ENCODE measurements around the gene GABARAPL2.
"Not testable (repeated sequence)": the region's sequence is repeated elsewhere in the genome, so short reads cannot be mapped to it uniquely, and the experiment has no call there.

Gene GABARAPL2

DNA sequence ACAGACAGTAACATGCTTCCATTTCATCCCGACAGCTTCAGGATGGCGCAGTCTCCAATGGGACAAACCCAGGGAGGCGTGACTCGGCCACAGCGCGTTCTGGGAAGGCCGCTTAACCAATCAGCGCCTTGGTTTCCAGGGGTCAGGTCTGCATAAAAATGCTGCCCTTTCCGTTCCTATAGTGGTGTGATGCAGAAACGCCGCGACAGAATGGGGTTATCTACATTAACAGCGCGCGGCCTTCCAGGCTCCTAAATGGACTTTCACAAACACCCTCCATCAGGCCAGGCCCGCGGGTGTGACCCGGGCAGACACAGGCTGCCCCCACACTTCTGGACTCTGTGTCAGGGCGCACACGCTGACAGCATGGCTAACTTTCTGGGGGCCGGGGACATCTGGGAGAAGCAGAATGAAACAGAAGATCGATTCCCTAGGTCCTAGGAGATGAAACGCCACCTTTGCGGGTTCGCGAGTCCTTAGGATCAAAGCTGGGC is 10.9 kb upstream of the GABARAPL2 start:
- peak; percentile 76 for DNase-seq

DNA sequence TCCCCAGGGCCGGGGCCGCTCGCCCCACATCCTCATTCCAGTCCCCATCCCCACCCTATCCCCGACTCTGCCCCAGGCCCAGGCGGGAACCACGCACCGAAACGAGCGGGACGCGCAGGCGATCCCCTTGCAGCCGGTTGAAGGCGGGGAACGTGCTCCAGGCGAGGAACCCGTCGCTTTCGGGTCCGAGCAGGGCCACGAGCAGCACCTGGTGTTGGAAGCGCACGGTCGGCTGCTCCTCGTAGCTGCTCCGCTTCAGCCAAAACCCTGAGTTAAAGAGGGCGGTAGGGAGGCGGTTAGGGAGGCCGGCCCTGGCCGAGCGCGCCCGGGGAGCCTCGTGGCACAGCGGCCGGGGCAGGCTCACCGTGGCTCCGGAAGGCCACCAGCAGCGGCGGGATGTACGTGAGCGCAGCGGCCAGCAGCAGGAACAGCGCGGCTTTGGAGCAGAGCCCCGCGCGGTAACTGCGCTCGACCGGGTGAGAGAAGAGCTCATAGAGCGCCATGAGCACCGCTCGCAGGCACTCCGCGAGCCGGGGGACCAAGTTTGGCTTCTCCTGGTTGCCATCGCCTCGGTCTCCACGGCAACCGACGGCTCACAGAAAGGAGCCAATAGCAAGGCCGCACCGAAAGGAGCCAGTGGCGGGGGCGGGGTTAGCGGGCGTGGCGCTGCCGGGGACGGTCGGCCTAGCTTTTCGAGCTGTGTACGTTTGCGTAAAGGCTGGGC is 10.3 kb upstream of the GABARAPL2 start, which contains the start of gene TMEM231:
TMEM231 (minus strand) TSS at position 546 of the 724 bp plus-strand sequence; CDS start at position 503, 43 bp downstream.
- peak; percentile 89 for DNase-seq

DNA sequence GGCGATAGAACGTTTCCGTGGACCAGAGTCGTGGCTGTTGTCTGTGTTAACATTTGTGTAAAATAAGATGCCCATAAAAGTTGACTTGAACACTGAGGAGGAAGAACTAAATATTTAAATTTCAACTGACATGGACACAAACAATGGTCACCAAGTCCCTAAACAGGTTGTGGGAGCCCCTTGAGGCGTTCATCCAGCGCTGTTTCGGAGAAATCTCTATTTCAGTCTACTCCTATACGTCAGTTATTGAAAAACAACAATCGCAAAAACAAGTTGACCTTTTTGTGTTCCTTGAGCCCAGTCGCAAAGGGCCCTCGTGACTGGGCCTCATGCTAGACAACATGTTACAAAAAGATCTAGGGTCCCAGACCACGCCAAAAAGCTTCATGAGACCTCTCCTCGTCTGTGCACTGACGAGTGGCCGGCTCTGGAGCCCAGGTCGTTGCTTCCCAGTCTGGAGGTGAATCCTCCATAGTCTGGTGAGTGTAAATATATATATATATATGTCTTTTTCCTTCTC is 9.7 kb upstream of the GABARAPL2 start:
- no peak for DNase-seq

DNA sequence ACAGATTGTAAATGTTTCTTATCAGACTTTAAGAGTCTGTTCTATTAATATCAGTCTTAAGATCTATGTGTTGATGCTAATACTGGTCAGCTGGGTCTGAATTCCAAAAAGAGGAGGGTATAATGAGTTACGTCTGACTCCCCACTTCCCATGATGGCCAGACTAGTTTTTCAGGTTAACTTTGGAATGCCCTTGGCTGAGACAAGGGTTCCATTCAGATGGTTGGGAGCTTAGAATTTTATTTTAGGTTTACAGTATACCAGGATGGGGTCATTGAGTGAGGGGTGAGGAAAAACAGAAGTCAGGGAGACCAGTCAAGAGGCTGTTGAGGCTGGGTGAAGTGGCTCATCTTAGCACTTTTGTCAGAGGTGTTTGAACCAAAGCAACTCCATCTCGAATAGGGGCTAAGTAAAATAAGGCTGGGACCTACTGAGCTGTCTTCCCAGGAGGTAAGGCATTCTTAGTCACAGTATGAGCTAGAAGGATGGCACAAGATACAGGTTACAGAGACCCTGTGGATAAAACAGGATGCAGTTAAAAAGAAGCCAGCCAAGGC is 7.3 kb upstream of the GABARAPL2 start:
- DNase-seq = no peak

DNA sequence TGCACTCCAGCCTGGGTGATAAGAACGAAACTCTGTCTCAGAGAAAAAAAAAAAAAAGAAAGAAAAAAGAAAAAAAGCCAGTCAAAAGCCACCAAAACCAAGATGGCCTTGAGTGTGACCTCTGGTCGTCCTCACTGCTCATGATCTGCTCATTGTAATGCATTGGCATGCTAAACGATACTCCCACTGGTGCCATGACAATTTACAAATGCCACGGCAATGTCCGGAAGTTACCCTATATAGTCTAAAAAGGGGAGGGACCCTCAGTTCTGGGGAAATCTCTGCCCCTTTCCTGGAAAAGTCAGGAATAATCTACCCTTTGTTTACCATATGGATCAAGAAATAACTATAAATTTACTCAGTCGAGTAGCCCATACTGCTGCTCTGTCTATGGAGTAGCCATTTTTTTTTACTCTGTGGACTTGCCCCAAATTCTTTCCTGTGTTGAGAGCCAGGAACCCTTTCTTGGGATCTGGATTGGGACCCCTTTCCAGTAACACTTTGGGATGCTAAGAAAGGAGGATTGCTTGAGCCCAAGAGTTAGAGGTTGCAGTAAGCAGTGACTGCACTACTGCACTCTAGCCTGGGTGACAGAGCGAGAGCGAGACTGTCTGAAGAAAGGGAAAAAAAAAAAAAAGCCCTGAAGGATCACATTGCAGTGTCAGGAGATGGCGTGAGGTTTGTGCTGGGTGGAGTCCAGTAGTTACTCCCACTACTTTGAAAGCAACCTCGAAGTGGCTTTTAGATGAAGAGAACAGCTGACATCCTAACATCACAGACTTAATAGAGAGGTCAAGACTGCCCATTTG is 6.4 kb upstream of the GABARAPL2 start:
- DNase-seq = peak; percentile 8

DNA sequence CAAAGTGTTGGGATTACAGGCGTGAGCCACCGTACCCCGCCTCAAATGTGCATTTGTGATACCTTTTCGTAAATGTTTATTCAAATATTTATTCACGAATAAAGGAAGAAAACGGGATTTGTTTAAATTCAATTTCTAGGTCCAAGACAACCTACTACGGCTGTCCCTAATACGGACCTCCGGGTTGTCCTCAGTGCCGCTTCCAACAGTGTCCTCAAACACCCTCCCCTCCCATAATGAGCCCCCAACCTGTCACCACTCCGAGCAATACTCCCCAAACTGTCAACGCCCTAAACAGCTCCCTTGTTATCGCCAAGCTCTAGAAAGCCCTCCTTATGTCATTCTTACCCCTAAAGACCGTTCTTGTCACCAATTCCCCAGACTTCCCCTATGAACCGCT is 539 bp upstream of the GABARAPL2 start:
- no peak for DNase-seq

DNA sequence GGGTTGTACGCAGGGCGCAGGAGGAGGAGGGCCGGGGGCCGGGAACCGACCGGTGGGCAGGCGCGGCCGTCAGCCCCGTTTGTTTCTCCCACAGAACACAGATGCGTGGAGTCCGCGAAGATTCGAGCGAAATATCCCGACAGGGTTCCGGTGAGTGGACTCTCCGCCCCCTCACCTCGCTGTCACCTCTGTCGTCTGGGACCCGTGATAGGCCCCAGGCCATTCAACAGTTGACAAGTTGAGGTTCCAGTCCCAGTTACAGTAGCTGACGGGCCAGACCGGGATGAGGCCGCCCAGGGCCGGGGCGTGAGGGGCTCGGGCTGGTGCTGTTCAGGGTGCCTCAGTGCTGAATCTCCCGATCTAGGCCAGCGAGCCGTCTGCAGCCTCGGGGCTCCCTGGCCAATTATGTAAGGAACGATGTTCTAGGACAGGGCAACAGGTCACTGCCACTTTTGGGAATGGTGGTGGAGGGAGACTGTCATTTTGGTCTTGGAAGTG is 628 bp downstream of the GABARAPL2 start:
- DNase-seq = no peak

DNA sequence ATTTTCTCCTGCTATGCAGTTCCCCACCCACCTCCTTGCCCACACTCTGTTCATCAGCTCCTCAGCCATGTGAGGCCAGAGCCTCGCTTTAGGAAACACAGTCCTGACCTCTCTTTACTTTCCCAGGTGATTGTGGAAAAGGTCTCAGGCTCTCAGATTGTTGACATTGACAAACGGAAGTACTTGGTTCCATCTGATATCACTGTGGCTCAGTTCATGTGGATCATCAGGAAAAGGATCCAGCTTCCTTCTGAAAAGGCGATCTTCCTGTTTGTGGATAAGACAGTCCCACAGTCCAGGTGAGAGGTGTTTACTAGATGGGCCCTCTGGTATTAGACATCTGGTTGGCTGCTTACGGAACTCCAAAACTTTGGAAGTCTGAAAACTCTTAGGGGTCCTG is 1.7 kb downstream of the GABARAPL2 start:
- no peak for DNase-seq

DNA sequence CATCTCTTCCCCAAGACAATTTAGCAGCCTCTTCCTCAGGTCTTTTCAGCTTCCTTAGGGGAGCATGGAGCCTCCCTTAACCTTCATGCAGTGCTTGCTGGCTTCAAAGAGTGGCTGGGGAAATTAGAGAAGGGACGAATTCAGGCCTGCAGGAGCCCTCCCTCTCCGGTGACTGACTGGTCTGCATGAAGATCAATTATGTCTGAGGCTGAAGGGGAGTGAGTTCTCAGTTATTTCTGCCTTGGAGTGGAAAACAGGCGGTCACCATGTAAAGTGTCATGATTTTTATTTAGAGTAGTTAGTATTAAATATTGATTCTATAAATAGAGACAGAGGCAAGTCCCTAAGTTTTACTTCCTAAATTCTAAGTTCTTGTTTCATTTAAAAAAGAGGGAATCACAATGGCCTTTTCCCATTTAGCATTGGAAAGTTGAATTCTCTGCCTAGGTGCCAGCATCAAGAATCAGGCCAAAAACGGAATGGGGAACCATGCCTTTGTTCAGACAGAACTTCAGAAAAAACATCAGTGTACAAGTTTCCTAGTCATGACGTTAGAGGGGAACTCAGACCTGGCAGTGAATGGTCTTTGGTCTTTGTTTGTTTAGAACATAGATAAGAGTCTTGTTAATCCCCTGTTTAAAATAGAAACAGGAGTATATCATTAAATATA is 4.4 kb downstream of the GABARAPL2 start:
- no peak for DNase-seq

DNA sequence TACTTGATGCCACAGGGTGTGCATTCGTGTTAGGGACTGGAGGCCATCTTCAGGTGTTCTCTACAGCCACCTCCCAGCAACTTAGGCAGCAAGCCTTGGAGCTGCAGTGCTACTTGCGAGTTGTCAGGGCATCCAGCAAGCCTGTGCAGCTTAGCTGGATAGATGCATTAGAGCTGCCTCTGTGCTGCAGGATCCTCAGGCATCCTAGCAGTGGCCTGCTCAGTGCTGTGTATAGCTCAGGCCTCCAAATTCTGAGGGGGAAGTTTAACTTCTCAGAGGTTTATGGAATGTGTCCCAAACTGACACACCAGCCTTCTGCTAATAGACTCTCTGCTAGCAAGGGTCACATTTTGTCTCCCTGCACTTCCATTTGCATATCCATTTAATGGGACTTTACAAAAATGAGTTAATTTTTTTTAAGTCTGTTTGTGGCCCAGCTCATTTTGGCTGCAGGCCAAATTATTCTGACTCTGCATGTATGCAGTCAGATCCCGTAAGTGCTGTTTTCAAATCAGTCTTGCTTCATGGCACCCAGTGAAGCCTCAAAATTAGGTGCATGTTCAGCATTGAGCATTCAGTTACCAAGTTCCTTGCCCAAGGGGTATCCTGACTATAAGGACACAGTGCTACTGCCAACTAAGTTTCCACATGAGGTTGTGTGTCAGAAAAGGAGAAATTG is 6.8 kb downstream of the GABARAPL2 start:
- no peak for DNase-seq

DNA sequence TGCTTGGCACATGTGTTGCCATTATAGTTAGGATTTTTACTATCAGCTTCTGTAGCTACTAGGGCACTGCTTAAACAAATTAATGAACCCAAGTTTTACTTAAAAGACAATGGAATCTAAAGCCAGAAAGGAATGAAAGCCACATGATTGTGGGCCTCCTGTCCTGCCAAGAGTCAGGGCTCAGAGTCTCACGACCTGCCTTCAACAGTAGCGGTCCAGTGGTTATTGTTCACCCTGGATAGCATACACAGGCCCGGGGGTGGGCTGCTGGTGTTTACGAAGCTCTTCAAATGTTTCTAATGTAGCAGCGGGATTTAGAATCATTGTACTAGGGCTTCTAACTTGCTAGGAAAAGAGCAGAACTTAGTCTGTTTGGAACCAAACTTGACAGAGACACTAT is 7.8 kb downstream of the GABARAPL2 start:
- no peak for DNase-seq

DNA sequence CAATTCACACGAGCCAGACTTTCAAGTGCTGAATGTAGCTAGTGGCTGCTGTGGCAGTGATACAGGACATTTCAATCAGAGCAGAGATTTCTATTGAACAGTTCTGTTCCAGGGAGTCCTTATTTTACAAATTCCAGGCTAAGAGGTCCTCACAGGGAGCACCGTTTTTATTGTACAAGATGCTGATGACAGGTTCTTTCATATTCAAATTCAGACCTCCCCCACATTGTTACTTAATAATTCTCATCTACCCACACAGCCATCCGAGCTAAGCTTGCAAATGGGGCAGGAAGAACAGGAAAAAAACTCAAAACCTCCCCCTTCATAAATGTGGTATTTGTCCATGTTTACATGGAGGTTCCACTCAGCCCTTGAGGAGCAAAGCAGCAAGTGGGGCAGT is 9.8 kb downstream of the GABARAPL2 start:
- DNase-seq = no peak

DNA sequence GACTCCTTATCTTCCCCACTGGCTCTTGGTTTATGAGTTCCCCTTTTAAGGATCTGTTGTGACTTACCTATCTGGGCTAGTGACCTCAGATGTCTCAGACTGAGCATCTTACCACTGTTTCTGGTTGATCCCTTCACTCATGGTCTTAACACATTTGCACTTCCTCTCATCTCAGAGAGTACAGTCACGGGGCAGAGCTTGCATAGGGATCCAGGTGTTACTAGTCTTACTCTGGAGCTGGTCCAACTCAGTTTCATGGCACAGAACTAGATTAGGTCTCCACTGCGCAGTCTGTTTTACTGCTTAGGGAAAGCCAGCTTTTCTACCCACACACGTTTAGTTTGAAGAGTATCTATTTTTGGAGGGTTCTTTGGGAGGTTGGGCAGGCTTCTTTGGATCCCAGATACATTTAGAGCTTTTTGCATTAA is 10.2 kb downstream of the GABARAPL2 start:
- DNase-seq = no peak

DNA sequence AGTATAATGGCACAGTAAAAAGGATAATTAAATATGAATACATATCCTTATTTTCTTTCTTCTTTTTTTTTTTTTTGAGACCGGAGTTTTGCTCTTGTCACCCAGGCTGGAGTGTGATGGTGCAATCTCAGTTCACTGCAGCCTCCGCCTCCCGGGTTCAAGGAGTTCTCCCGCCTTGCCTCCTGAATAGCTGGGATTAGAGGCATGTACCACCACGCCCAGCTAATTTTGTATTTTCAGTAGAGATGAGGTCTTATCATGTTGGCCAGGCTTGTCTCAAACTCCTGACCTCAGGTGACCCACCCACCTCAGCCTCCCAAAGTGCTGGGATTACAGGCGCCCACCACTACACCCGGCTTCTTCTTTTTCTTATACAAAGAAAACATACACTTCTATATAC is 12.0 kb downstream of the GABARAPL2 start:
- DNase-seq = no peak

DNA sequence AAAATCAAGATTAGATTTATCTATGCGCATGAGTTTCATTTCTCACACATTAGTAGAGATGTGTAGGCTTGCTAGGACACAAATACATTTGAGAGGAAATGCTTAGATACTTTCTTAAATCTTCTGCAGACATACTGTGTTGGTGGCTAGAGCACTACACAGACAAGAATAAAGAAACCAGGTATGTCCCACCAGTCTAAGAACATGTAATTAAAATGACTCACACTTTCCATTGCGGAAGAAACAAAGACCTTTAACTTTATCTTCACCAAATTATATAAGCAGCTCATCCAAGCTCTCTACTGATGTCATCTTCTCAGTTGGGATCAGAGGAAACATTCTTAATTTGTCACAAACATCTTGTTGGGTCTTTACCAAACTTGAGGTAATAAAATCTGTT is 12.5 kb downstream of the GABARAPL2 start:
- no peak for DNase-seq

DNA sequence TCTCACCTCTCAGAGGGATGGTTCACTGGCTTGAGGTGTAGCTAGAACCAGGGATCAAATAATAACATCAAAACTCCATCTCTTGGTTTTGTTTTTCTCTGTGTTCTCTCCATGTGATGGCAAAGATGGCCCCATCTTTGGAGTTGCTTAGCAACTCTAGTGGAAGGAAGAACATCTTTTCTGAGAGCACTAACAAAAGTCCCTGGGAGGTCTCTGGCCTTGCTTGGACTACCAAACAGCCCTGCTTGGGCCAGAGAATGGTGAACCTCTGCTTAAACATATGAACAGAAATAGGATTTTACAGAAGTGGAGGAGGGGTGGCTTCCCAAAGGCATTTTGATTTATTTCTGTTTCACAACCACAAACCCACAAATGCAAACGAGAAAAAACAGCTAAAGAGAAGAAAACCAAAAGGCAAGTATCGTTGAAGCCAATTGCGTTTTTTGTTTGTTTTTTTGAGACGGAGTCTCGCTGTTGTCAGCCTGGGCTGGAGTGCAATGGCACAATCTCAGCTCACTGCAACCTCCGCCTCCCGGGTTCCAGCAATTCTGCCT is 13.2 kb downstream of the GABARAPL2 start:
- no peak for DNase-seq

DNA sequence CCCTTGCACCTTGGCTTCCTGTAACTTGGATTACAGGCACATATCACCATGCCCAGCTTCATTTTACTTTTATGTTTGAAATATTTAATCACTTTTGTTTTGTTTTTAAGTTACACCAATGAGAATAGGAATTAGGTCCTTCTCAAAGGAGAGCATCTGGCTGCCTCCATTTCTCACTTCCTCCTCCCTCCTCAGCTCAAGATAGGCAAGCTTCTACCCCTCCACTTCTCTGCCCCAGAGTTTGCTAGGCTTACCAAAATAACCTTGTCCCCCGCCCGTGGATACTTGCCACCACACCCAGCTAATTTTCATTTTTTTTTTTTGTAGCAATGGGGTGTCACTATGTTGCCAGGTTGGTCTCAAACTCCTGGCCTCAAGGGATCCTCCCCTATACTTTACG is 17.9 kb downstream of the GABARAPL2 start:
- DNase-seq = no peak

DNA sequence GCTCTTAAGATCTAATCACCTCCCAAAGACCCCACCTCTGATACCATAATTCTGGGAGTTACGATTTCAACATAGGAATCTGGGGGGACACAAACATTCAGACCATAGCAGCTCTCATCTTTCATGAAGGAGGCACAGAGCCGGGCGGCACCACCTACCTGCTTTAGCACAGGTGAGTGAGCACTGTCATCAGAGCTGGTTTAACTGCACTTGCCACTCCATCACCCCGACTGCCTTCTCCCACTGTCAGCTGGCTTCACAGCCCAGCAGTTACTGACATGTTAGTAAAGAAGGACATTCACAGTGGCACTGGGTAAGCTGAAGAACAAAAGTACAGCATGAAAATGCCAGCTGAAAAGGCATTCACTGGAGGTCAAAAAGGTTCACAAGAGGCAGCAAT is 22.5 kb downstream of the GABARAPL2 start:
- no peak for DNase-seq

DNA sequence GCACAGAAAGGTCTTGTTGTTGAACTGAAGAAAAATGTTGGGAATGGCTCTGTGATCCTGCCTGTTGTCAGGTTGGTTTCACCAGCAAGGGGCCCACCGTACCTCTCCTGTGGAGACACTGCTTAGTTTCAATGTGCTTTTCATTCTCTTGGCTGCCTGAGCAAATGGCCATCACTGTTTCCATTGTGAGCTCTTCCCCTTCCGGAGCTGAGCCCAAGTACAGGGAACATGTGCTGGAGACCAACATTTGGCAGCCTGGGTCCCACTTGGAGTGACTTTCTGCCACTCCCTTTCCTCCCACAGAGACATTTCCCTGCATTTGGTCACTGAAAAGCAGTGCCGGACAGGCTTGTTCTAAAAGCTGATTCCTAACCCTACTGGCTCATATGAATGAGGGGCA is 23.1 kb downstream of the GABARAPL2 start:
- no peak for DNase-seq

DNA sequence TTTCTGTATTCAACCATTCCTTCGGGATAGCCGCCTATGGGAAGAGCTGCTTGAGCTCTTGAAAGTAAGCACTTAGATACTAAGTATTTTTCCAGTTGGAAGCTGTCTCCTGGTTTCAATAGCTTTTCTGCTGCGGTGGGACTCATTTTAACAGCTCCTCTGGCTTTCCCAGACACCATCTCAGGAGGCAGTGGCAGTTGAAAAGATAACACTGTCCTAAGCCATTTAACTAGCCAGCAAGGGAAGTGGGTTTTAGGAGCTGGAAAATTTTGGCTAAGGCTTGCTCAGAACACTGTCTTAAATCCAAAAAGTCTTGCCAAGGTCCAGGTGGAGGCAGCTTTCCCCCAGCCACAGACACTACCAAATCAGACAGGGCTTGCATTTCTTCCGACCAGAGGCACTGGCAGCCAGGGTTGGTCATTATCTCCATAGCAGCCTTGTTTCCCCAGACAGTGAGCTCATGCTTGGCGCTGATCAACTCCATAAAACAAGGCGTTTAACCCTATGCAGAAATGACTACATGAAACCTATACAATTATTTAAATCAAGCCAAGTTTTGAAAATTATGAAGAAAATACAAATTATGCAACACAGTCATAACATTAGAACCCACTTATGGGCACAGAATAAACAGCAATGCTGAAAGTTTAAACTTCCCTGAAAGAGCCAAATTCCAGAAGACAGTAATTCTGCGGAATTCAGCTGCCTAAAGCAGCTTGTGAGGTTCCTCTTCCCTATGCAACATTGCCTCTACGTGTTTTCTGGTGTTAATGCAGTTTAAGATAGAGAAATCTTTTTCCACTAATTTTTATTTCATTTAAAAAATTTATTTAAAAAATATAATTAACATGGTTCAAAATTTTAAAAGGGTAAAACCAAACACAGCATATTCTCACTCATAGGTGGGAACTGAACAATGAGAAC is 25.0 kb downstream of the GABARAPL2 start:
- peak; percentile 18 for DNase-seq

DNA sequence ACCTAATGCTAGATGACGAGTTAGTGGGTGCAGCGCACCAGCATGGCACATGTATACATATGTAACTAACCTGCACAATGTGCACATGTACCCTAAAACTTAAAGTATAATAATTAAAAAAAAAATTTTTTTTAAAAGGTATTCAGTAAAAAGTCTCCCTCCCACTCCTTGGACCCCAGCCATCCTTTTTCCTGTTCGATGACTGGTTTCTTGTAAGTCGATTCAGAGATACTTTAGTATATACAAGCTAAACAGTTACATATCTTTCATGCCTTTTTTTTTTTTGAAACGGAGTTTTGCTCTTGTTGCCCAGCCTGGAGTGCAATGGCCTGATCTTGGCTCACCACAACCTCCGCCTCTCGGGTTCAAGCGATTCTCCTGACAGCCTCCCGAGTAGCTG is 25.7 kb downstream of the GABARAPL2 start:
- DNase-seq = not testable (repeated sequence)
